IMR-90 (cell line): Measurements from ENCODE around the gene DBH. TPM values are rescaled to one million over a fixed set of nuclear protein-coding genes. Genes with fewer than 3 reads are reported as not detected.

Source experiments
- ATAC-seq: fragments of 200-7000 bp; cut with Tn5 transposase; 2 replicates; pipeline ENCODE4 v1.9.1; 2020; ENCODE audit warnings: low read depth, mild to moderate bottlenecking, moderate library complexity
- BruUV-seq: library from RNA; stranded (reverse); fragments of 400-500 nt; replicated peaks from 2 replicates; lab custom pipeline; 2021; lab: Mats Ljungman, UMichigan
- CTCF ChIA-PET: fragments of 300-600 bp; formaldehyde crosslinking; extraction: SDS; loops from one replicate; lab custom pipeline; 2021; ENCODE audit warnings: antibody characterized with exemption; lab: Yijun Ruan, JAX
- POLR2A ChIA-PET: fragments of 300-600 bp; sonication (Branson Sonifier 250); formaldehyde crosslinking; loops from one replicate; lab custom pipeline; 2022; ENCODE audit warnings: antibody characterized with exemption; ENCODE audit not compliant: unreplicated experiment; lab: Charles Lee
- DNase-seq: peaks from one replicate; pipeline ENCODE4 v3.0.0; 2013
- H2AFZ ChIP-seq: replicated peaks from 2 replicates; pipeline ENCODE3; 2013; ENCODE audit warnings: low read length, mild to moderate bottlenecking; ENCODE audit not compliant: poor library complexity
- H2AK5ac ChIP-seq: 2 replicates; pipeline ENCODE4 v1.6.1; 2013; ENCODE audit warnings: low read depth, low read length, inconsistent platforms
- H2AK9ac ChIP-seq: replicated peaks from 2 replicates; pipeline ENCODE3; 2013; ENCODE audit warnings: mild to moderate bottlenecking, low read depth, low read length, moderate library complexity; ENCODE audit not compliant: poor library complexity
- H2BK120ac ChIP-seq: 2 replicates; pipeline ENCODE4 v1.6.1; 2013; ENCODE audit warnings: low read depth, low read length, inconsistent platforms
- H2BK15ac ChIP-seq: 3 replicates; pipeline ENCODE4 v1.6.1; 2013; ENCODE audit warnings: low read depth, low read length, inconsistent platforms
- H2BK20ac ChIP-seq: 2 replicates; pipeline ENCODE4 v1.6.1; 2013; ENCODE audit warnings: low read depth, mild to moderate bottlenecking, inconsistent platforms, low read length, moderate library complexity
- H2BK5ac ChIP-seq: 2 replicates; pipeline ENCODE4 v1.6.1; 2013; ENCODE audit warnings: mild to moderate bottlenecking, low read depth, low read length, inconsistent platforms; ENCODE audit not compliant: poor library complexity, severe bottlenecking
- H3K14ac ChIP-seq: replicated peaks from 2 replicates; pipeline ENCODE4 v1.6.1; 2013; ENCODE audit warnings: low read depth, low read length, inconsistent platforms
- H3K18ac ChIP-seq: 2 replicates; pipeline ENCODE4 v1.6.1; 2013; ENCODE audit warnings: low read depth, low read length, control low read depth
- H3K23ac ChIP-seq: 2 replicates; pipeline ENCODE4 v1.6.1; 2013; ENCODE audit warnings: low read depth, low read length, inconsistent platforms
- H3K27ac ChIP-seq: 2 replicates; pipeline ENCODE4 v1.5.1; 2013; ENCODE audit warnings: mild to moderate bottlenecking, control low read depth, low read length; ENCODE audit not compliant: insufficient read depth
- H3K27me3 ChIP-seq: 2 replicates; pipeline ENCODE4 v1.6.1; 2013; ENCODE audit warnings: low read length; ENCODE audit not compliant: control insufficient read depth, insufficient read depth
- H3K36me3 ChIP-seq: 2 replicates; pipeline ENCODE4 v1.6.1; 2013; ENCODE audit warnings: low read length, mixed read lengths; ENCODE audit not compliant: control insufficient read depth, insufficient read depth
- H3K4ac ChIP-seq: 2 replicates; pipeline ENCODE4 v1.6.1; 2013; ENCODE audit warnings: low read depth, low read length, inconsistent platforms
- H3K4me1 ChIP-seq: 2 replicates; pipeline ENCODE4 v1.6.1; 2013; ENCODE audit warnings: low read length, mixed read lengths; ENCODE audit not compliant: control insufficient read depth, insufficient read depth
- H3K4me2 ChIP-seq: 2 replicates; pipeline ENCODE4 v1.6.1; 2013; ENCODE audit warnings: low read depth, mild to moderate bottlenecking, control low read depth, low read length, moderate library complexity
- H3K4me3 ChIP-seq: 2 replicates; pipeline ENCODE4 v1.5.1; 2013; ENCODE audit warnings: low read depth, mild to moderate bottlenecking, control low read depth, low read length, moderate library complexity; ENCODE audit not compliant: insufficient read depth
- H3K56ac ChIP-seq: 2 replicates; pipeline ENCODE4 v1.6.1; 2013; ENCODE audit warnings: low read length, inconsistent platforms; ENCODE audit not compliant: insufficient read depth; ENCODE audit errors: extremely low read depth
- H3K79me1 ChIP-seq, 2 experiments: 2 replicates each; pipeline ENCODE4 v1.6.1; 2013; ENCODE audit warnings: low read length in 2 of 2, inconsistent platforms in 1 of 2, low read depth in 1 of 2
- H3K9ac ChIP-seq: 2 replicates; pipeline ENCODE4 v1.6.1; 2013; ENCODE audit warnings: low read depth, low read length, control low read depth
- H3K9me1 ChIP-seq: 2 replicates; pipeline ENCODE4 v1.6.1; 2013; ENCODE audit warnings: low read length, inconsistent platforms; ENCODE audit not compliant: insufficient read depth
- H3K9me3 ChIP-seq: 2 replicates; pipeline ENCODE4 v1.6.1; 2013; ENCODE audit warnings: low read length; ENCODE audit not compliant: control insufficient read depth, insufficient read depth
- H4K20me1 ChIP-seq: 2 replicates; pipeline ENCODE4 v1.6.1; 2013; ENCODE audit warnings: low read length, inconsistent platforms; ENCODE audit not compliant: insufficient read depth
- H4K5ac ChIP-seq: 2 replicates; pipeline ENCODE4 v1.6.1; 2013; ENCODE audit warnings: mild to moderate bottlenecking, low read depth, low read length, control low read depth
- H4K8ac ChIP-seq, 2 experiments: 2 replicates each; pipeline ENCODE4 v1.6.1; 2013; ENCODE audit warnings: low read depth in 2 of 2, low read length in 2 of 2, control low read depth in 1 of 2, inconsistent platforms in 1 of 2
- H4K91ac ChIP-seq: 2 replicates; pipeline ENCODE4 v1.6.1; 2013; ENCODE audit warnings: low read depth, low read length, inconsistent platforms; ENCODE audit not compliant: insufficient read depth
- BHLHE40 ChIP-seq: fragments of 150-350 bp; IDR thresholded peaks from 2 replicates; pipeline ENCODE4 v1.6.1; 2016; ENCODE audit warnings: mild to moderate bottlenecking, low read depth, low read length
- NFE2L2 ChIP-seq: fragments of 150-350 bp; IDR thresholded peaks from 2 replicates; pipeline ENCODE4 v1.6.1; 2016; ENCODE audit warnings: low read depth, mild to moderate bottlenecking, low read length
- RFX5 ChIP-seq: IDR thresholded peaks from 2 replicates; pipeline ENCODE4 v1.8.0; 2012; ENCODE audit warnings: low read depth, mild to moderate bottlenecking, low read length, moderate library complexity
- SMC3 ChIP-seq: fragments of 150-350 bp; IDR thresholded peaks from 2 replicates; pipeline ENCODE4 v1.6.1; 2016; ENCODE audit warnings: low read depth, mild to moderate bottlenecking, antibody characterized with exemption, low read length, moderate library complexity
- WGBS, 2 experiments: methylation state at CpG; one replicate each; pipeline versions ENCODE4 v1.1.5 to v1.1.7; 2013; ENCODE audit warnings: missing lambda C conversion rate in 2 of 2; ENCODE audit not compliant: insufficient read length in 1 of 2; ENCODE audit errors: extremely low coverage in 2 of 2; 5-methylcytosine and 5-hydroxymethylcytosine counted together
- dilution Hi-C: fragments of 300-500 bp; cut with HindIII; formaldehyde crosslinking; loops from one replicate; pipeline ENCODE4 v1.14.3; 2018; ENCODE audit warnings: low sequenced_read_pairs; ENCODE audit not compliant: unreplicated experiment
- in situ Hi-C: fragments of 300-500 bp; cut with MboI; formaldehyde crosslinking; loops from 3 replicates; pipeline ENCODE4 v1.14.3; 2019; ENCODE audit warnings: low sequenced_read_pairs, inconsistent platforms, mixed read lengths
- intact Hi-C: fragments of 100-400 bp; cut with micrococcal nuclease; formaldehyde crosslinking; loops from 2 replicates; pipeline ENCODE4 v1.10.0; 2022
- polyA plus RNA-seq, 3 experiments: library from polyadenylated mRNA; depleted of rRNA; stranded (reverse); fragments of >200 nt; gene quantifications; 2 replicates each; pipeline ENCODE4 v1.2.3, GENCODE V29; 2012; ENCODE audit warnings: low replicate concordance in 1 of 3
- total RNA-seq: library from RNA; depleted of rRNA; stranded (reverse); fragments of >200 nt; gene quantifications from 2 replicates; pipeline ENCODE4 v1.2.3, GENCODE V29; 2012

Gene DBH
- total and polyA plus RNA-seq, 2 of the 4 experiments (the other 2 are of a cell fraction), result not detected

DNA sequence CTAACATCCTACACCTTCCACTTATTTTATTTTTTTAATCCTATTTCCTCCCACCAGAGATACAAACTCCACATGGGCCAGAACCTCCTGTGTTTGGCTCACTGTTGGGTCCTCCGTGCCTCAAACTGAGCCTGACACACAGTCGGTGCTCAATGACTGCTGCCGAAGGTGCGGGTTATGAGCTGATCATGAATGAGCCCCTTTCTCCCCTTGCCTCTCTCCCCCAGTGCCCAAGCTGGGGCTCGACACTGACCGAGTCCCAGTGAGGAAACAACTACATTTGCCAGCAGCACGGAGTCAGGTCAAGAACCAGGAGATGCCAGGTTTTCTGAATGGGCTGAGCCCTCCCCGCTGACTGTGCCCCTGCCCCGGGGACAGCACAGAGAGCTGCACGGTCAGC lies 57.0 kb downstream of the DBH start:
- CTCF ChIA-PET, result no interaction called here
- POLR2A ChIA-PET, result no interaction called here
- no peak overlapping the region for H3K9ac ChIP-seq
- no peak for TF ChIP-seq BHLHE40
- no peak for TF ChIP-seq NFE2L2
- TF ChIP-seq SMC3, result no peak
- TF ChIP-seq RFX5, result no peak
- H3K18ac ChIP-seq, result no peak overlapping the region
- in situ Hi-C loops (no loop called here), dilution Hi-C loops (no loop called here), intact Hi-C loops (no loop called here)
- no peaks in the 10 kb centered on the region for H3K27me3 ChIP-seq
- H3K79me1 ChIP-seq, result no peaks in the 10 kb centered on the region
- no peaks in the 10 kb centered on the region for H3K4me1 ChIP-seq
- DNase-seq, result no peak
- H3K4me3 ChIP-seq, result no peak overlapping the region
- H2BK120ac ChIP-seq, result no peak overlapping the region
- no peak overlapping the region for H2AK5ac ChIP-seq
- WGBS, 2 experiments, result 100% methylated on average over 2 of the region's 10 CpGs; no CpG with 5 or more reads in 1 of the 2 experiments
- no peak overlapping the region for H2BK20ac ChIP-seq
- H4K8ac ChIP-seq, result no peak overlapping the region
- no peak overlapping the region for H3K4me2 ChIP-seq
- H4K20me1 ChIP-seq, result no peaks in the 10 kb centered on the region
- no peaks in the 10 kb centered on the region for H3K9me1 ChIP-seq
- no peak overlapping the region for H2AFZ ChIP-seq
- H2BK5ac ChIP-seq, result no peak overlapping the region
- H2AK9ac ChIP-seq, result no peak overlapping the region
- no peak overlapping the region for H4K91ac ChIP-seq
- H3K23ac ChIP-seq, result no peak overlapping the region
- H3K4ac ChIP-seq, result no peak overlapping the region
- BruUV-seq, result no TSS peak
- no peak overlapping the region for H3K14ac ChIP-seq
- H3K27ac ChIP-seq, result no peak overlapping the region
- ATAC-seq, result no peak
- no peak overlapping the region for H2BK15ac ChIP-seq
- no peak overlapping the region for H4K5ac ChIP-seq
- H3K56ac ChIP-seq, result no peak overlapping the region
- H3K9me3 ChIP-seq, result no peaks in the 10 kb centered on the region
- H3K36me3 ChIP-seq, result no peaks in the 10 kb centered on the region
